COLO668 (cell line): ENCODE results near the gene RAD18.

ENCODE experiments used
- DNase-seq: peaks from one replicate; lab custom pipeline; 2025; ENCODE audit not compliant: unreplicated experiment; lab: John Stamatoyannopoulos, UW

Gene RAD18, protein sequence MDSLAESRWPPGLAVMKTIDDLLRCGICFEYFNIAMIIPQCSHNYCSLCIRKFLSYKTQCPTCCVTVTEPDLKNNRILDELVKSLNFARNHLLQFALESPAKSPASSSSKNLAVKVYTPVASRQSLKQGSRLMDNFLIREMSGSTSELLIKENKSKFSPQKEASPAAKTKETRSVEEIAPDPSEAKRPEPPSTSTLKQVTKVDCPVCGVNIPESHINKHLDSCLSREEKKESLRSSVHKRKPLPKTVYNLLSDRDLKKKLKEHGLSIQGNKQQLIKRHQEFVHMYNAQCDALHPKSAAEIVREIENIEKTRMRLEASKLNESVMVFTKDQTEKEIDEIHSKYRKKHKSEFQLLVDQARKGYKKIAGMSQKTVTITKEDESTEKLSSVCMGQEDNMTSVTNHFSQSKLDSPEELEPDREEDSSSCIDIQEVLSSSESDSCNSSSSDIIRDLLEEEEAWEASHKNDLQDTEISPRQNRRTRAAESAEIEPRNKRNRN

DNA sequence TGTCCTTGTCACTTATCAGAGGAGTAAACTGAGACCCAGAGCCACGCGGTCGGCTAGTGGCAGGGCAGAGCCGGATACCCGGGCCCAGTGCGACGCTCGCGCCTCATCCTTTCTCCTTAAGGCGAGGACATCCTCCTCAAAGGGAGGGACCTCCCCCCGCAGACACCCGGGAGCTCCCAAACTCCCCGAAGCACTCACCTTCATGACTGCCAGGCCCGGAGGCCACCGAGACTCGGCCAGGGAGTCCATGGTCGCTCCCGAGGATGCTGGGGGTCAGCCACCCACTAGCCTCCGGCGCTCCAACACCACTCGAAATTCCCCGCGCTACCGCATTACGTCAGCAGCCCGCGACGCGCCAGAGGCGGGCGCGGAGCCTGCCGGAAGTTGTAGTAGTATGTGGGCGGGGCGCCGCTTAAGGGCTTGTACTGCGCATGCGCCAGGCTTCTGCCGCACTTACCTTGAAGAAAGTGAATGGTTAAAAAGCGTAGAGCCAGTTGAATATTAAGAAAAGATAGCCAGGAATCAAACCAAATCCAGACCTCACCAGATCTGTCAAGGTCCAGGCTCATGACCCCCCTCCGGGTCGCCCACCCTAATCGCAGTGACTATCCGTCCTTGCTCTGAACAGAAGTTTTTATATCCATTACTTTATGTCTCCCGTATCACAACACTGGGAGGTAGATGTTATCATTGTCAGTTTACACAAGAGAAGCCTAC is at the start of gene RAD18:
TSS of gene RAD18 (minus strand) at position 336 of the 717 bp plus-strand sequence. CDS start at position 249, 87 bp downstream.
- peak; percentile 91 for DNase-seq

DNA sequence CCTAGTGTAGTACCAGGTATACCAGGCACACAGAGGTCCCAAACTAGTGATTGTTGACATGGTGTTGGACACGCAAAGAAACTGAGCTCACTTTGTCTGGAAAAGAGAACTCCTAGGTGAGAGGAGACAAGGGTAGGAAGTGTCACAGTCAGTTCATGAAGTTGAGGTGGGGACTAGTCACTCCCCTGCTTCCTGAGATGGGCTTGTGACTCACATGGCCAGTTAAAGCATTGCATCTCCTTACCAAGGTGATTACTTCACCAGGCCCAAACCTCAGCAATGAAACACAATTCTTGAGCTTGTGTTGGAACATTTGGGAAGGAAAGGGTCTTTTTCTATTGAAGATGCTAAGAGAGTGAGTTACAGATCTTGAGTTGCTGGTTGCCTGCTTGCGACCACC is 49.2 kb upstream of the RAD18 start:
- DNase-seq = no peak

DNA sequence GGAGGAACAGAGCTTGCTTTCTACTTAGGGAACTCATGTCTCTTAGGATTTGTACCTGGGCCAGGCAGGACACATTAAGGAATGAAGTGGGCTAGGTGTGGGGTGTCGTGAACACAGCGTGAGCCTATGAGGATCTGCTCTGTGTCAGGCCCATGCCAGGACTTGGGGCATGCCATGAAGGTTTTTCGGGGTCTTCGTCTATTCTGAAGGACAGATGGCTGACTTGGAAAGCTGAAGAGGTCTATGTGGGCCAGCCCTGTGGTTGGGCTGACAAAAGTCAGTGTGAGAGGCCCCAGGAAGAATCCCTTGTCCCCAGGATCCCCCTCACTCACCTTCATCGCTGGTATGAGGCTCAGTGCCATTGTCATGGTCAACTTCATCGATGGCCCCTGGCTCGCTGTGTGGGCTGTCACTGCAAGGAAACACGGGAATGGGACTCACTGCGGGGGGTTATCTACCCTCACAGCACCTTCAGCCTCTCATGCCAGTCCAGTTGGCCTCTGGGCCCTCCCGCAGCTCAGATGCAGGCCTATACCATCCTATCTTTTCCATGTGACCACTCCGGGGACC is 46.8 kb upstream of the RAD18 start:
- no peak for DNase-seq

DNA sequence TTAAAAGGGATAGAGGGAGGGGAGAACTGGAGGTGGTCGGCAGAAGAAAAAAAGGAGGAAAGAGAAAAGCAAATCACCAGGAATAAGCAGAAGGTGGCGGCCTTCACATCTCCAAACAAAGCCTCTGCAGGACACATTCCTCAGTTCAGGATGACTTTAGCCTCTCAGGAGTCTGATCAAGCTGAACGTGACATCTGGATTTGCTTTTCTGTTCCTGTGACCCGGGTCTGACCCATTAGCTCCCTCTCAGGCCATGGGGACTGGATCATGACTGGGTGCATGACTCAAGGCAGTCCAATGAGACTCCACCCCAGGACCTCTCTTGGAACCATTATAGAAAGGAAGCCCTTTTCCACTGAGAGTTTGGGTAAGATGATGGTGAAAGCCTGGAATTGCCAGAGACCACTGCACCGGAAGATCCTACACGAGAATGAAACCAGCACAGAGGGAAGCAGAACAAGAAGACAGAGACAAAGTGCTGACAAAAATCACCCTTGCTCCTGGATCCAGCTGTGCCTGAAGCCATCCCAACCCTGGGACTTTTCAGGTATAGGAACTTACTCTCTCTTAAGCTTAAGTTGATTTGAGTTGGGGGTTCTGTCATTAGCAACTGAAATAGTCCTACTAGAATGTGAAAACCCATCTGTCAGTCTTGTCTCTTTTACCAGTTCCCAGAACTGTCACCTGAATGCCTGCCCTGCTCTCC is 45.4 kb upstream of the RAD18 start:
- DNase-seq = no peak

DNA sequence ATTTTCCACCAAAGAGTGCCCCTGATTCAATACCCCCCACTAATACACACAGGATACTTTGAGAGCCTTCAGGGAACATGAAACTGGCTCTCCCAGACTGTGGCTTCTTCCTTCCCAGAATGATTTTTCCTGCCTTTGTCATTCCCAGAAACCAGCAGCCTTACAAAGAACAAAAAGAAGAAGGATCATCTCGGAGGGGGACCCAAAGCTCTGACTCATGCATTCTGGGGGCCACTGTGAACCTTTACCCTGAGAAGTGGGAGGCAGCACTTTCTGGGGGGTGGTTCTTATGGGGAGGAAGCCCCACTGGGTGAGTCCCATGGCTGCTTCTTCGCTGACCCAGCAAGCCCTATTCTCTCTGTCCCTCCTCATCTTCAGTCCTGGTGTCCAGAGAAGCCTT is 44.7 kb upstream of the RAD18 start:
- no peak for DNase-seq

DNA sequence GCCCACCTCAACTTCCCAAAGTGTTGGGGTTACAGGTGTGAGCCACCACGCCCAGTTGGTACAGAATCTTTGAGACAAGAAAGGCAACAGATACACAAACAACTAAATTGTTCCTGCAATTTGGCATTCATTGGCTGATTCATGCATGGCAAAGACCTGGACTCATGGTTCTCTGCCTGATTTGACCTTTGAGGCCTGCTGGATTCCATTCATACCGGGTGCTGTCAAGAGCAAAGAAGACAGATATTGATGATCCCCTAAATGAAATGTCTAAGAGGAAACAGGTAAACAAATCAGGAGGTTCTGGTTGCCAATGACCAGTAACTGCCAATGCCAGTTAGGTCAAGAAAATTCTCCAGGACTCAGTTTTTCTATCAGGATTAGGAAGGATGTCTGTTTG is 43.9 kb upstream of the RAD18 start:
- DNase-seq = no peak

DNA sequence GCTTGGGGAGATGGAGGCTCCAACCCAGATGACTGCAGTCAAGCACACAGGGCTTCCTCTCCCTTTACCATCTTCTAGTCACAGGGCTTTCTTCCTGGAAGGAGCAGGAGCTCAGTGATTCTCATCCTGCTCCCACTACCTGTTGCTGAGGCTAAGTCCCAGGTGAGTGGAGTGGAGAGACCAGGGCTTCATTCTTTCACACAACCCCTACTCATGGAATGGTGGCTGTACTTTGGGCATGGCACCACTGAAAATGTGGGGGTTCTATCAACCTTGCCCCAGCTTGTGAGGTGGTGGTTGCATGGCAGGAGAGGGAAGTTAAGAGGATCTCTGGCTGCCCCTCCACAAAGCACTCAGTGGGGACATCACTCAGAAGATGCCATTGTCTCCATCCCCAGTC is 36.8 kb upstream of the RAD18 start:
- no peak for DNase-seq

DNA sequence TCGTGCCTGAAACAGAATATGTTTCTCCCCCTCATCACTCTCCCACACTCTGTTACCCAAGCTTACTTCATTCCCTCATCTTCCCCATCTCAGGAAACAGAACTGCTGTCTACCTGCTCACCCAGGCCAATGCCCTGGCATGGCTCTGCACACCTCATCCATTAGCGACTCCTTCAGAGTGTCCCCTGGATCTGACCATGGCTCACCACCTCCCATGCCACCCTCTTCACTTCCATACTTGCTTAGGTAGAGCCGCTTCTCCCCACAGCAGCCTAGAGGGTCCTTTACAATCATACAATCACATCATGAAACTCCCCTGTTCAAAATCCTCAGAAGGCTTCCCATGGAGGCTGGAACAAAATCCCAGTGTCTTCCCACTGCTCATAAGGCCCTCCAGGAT is 33.9 kb upstream of the RAD18 start:
- no peak for DNase-seq

DNA sequence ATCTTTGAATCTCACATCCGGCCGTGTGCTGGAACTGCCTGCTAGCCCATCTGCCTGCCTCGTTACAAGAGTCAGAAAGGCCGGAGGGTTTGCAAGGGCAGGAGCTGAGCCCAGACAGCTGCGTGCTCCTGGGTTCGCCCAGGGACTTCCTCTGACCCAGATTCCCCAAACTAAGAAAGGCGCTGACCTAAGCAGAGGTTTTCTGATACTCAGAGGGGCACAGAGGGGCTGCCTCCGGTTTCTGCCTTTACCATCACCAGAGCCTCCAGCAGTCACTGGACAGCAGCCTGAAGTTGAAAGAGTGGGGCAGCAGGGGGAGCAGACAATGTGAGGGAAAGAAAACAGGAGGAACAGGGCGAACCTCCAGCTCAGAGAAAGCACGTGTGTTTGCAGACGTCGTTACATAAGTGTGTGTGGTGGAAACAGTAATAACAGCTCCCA is 33.4 kb upstream of the RAD18 start:
- no peak for DNase-seq

DNA sequence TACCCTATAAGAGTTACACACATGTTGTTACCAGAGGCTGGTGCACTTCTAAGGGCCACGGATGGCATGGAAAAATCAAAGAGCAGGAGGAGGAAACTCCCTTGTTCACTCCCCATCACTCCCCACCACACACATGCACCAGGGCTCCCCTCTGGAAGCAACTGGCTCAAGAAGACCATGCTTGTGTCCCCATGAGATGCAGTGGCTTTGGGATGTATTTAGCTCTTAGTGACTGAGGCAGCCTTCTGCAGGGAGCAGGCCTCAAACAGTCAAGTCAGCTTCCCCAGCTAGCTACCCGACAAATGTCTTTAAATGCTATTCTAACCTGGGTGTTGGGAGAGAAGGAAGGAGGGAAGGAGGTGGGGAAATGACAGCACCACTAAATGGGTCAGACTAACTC is 32.9 kb upstream of the RAD18 start:
- no peak for DNase-seq

DNA sequence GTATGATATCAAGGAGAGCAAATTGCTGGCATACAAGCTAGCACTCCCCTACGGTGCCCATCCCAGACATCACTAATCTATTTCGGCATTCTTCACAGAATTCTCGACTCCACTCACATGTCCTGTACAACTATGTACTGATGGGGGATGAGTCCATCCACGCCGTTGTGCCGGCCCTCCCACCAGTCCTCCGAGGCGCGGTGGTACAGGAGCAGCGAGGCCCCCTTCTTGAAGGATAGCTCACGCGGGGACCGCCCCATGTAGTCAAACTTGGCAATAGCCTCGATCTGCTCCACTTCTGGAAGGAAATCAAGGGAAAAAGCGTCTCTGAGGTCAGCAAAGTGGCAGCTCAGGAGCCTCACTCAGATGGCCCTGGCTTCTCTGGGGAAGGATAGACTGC is 31.0 kb upstream of the RAD18 start:
- no peak for DNase-seq

DNA sequence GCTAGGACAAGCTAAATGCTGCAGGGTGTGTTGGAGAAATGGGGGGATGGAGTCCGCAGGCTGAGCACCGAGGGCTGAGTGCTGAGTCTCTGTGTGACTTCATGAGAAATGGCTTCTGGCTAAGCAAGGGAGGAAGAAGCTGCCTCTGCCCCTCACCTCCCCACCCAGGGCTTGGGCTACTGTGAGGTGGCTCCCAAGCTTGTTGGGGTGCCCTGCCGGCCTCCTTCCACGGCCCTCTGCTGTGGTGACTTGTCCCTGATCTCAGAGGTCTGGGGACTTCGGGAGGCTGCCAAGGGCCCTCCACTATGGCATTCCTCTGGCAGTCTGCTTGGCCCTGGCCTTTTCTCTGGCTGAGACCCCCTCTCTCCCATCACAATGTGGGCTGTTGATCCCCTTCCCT is 30.1 kb upstream of the RAD18 start:
- DNase-seq = no peak

DNA sequence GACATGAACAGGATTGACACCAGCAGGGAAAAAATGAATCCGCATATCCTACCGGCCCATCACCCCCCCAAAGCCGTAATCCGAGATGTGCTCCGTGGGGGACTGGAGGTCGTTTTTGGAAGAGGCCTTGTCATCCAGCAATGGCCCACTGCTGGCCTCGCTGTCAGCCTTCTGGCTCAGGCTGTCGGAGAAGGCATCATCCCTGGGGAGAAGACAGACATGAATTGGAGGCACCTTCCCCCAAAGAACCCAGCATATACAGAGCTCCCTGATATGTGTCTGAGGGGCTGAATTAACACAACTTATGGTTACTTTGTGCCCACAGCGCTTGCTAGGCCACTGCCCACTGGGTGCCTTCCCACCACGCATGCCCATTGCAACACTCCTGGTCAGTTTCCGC is 29.6 kb upstream of the RAD18 start:
- no peak for DNase-seq

DNA sequence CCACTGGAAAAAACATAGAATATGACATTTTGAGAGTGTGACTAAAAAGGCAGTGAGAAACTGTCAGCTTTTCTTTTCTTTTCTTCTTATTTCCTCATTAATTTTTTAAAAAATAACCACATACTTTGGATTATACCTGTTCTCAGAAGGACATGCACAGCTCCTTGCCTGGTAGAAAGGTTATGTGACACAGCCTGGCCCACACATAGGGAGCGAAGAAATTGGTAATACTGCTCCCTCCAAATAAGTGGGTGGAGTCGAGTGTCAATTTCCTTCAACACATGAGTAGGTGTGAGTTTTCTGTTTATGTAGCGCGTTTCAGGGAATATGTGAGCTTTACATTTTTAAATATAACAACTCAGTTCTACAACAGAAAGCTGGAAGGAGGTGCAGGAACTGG is 28.9 kb upstream of the RAD18 start:
- no peak for DNase-seq

DNA sequence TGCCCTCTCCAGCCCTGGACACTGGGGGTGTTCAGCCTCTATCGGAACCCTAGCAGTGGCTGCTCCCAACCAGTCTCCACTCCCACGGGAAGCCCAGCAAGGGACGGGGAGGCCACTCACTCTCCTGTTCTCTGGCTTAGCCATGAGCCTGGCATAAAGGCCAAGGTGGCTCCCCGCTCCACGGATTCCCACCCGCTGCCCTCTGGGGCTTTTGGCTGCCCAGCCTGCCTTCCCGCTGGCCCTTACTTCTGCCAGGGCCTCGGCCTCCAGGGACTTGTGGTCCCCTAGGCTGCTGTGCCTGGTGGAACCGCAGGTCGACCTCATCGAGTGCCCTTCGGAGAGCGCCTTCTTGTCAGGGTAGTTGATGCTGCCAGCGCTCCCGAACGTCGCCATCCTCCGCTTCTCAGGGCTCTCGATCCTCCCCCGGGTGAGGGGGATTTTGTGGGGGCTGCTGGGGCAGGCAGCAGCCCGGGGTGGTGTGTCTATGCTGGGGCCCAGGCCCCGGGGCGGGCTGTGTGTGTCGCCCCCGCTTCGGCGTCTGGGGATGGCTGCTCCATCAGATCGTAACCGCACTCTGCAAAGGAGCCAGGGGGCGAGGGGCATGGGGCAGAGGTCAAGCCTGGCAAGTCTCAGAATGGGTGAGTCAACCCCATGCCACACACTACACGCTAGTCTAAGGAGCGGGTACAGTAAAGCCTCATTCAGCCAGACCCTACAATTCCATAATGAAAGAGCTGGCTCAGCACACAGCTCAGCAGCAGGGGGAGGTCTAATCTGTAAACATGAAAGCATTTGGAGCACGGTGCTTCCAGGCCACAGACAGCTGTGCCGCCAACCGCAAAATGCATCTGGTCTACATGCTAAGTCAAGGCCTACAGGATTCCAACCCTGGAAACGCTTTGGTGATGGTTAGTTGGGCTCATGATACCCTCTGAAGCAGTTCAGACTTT is 27.3 kb upstream of the RAD18 start:
- no peak for DNase-seq

DNA sequence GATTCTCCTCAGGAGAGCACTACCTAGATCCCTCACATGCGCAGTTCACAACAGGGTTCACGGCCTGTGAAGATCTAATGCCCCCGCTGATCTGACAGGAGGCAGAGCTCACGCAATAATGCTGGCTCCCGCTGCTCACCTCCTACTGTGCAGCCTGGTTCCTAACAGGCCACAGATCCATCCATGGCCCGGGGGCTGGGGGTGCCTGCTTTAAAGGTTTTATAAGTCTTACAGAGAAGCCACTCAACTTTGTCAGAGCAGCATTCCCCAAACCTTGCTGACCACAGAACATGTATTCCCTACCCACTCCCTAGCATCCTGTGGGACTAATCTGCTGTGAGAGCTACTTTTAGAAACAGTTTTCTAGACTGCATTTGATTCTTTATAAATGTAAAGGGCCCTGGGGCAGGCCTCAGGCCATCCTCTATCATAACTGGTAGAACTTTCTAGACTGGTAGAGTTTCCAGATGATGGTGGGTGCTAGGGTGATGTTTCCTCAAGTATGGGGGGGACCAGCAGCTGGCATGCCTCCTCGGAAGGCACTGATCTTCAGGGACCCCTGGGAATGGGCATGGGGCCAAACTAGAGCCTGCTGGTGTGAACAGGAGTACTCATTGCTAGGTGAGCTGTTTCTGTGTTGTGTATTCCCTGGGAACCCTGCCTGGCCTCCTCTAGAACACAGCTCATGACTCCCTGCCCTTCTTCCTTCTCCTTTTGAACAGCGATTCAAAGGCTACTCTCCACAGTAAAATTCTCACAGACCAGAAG is 25.7 kb upstream of the RAD18 start:
- DNase-seq = no peak

DNA sequence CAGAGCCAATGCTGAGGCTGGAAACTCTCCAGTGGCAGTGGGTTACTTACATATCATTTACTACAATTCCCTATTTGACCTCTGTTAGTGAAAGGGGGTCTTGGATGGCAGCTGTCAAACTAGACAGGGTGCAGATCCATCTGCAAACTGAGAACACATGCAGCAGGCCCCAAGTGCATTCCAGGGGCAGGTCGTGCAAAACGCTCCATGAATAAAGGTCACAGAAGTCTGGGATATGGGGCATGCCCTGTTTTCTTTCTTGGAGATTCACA is 25.0 kb upstream of the RAD18 start:
- no peak for DNase-seq

DNA sequence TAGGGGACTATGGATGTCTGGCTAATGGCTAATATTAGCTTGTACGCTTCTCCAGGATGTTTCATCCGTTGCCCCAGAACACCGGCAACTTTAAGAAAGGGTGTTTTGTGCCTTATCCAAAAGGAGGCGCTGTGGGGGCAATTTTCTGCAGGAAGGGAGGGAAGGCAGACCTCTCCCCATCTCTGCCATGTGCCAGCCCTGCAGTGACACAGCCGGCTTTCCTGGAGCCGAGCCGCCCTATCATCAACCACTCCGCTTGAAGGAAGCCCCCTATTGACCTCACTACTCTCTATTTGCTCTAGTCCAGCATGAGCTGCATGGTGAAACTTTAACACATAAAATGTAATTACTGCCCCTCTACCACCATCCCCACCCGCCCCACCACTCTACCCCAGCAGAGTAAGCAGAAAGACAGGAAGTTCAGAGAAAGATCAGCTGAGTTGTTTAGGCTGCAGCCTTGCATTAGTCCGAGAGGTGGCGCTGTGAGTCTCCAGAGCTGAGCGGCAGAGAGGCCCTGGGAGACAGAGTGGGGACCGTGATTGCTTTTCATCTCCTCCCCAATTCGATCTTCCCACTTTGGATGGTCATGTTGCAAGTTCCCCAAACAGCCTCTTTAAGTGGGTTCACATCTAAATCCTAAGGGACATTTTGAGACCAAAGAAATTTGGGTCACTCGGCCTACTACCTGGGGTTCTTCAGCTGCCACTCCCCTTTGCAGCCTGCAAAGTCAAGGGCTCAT is 24.5 kb upstream of the RAD18 start:
- DNase-seq = peak; percentile 48

DNA sequence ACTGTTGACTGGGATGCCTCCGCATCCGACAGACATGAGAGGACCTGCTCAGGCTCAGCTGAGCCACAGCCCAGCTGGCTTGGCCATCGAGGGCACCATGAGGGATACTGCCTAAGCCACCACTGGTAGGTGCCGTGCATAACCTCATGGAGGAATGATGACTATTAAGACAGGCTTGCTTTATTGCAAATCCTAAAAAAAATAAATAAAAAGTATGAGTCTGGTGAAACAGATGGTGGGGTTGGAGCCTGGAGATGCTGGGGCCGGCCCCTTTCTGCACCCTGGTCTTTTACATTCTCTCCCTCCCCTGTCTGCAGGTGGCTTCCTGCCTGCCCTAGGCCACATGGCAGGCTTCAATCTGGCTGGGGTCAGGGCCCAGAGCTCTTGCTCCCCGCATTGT is 24.0 kb upstream of the RAD18 start:
- no peak for DNase-seq
